Mucosa of descending colon (tissue), 3 donors: Measurements from ENCODE around the gene ANP32D. TPM values are rescaled to one million over a fixed set of nuclear protein-coding genes. Genes with fewer than 3 reads are reported as not detected.
"Not testable (repeated sequence)": the region's sequence is repeated elsewhere in the genome, so short reads cannot be mapped to it uniquely, and the experiment has no call there.

Experiments
- ATAC-seq: fragments of 200-7000 bp; cut with Tn5 transposase; one replicate; pipeline ENCODE4 v1.9.1; 2020; ENCODE audit warnings: mild to moderate bottlenecking, moderate library complexity
- DNase-seq, 3 donors: peaks; one replicate each; pipeline ENCODE4 v3.0.0-alpha.2; 2020
- H3K36me3 ChIP-seq: fragments of 200-600 bp; one replicate; pipeline ENCODE4 v1.8.0; 2021; ENCODE audit warnings: low read depth, mild to moderate bottlenecking
- H3K4me1 ChIP-seq: fragments of 200-600 bp; one replicate; pipeline ENCODE4 v1.8.0; 2021; ENCODE audit warnings: low read depth, mild to moderate bottlenecking
- H3K4me3 ChIP-seq: fragments of 200-600 bp; one replicate; pipeline ENCODE4 v1.8.0; 2021; ENCODE audit warnings: mild to moderate bottlenecking
- H3K9me3 ChIP-seq: fragments of 200-600 bp; one replicate; pipeline ENCODE4 v1.8.0; 2021; ENCODE audit warnings: mild to moderate bottlenecking
- CTCF ChIP-seq: fragments of 200-600 bp; IDR thresholded peaks from one replicate; pipeline ENCODE4 v1.8.0; 2022; ENCODE audit warnings: antibody characterized with exemption, mild to moderate bottlenecking
- intact Hi-C, 2 donors: fragments of 100-400 bp; cut with DNase I in 1 of 2; cut with micrococcal nuclease in 1 of 2; formaldehyde crosslinking; loops; one replicate each; pipeline versions ENCODE4 v1.11.0 to v1.11.1; 2022; cut with DNase I, micrococcal nuclease
- long read RNA-seq, 2 donors: library from polyadenylated mRNA; unstranded; transcript quantifications; one replicate each; pipeline ENCODE4 v2.0.0, GENCODE V29; 2019 to 2021
- total RNA-seq, 3 donors: library from RNA; stranded (reverse); fragmentation: NEBNext Ultra II Directional in 2 of 3; extraction: Animal tissue kit (Norgen Biotek cat#: 25700) in 2 of 3; gene quantifications; one replicate each; pipeline versions ENCODE4 v1.2.1 to v1.2.4, GENCODE V29; 2021 to 2023
- donor health status: DM: no; HTN: no; CAD: no; lungs with moderate emphysema.
- donor health status: DM: no; HTN: no; CAD: no.
- donor health status: DM: no; HTN: yes; CAD: no.

Gene ANP32D
- not detected for total RNA-seq
- long read RNA-seq, donor 1, result 0 reads
- long read RNA-seq, donor 2, result 0 reads

GRCh38 chr12:48472259-48472658, at the start of gene ANP32D:
Gene ANP32D (plus strand): TSS chr12:48472559. CDS start chr12:48472665, 106 bp downstream.
- intact Hi-C loops, result no loop called here
- Histone ChIP-seq H3K9me3 (peaks cover 29% of the 10 kb centered on the region), H3K4me1 (no peaks in the 10 kb centered on the region), H3K36me3 (no peaks in the 10 kb centered on the region), H3K4me3 (no peak within 1 kb of the TSS)
- DNase-seq (no peak), ATAC-seq (no peak)
- TF ChIP-seq CTCF, result no peak

GRCh38 chr12:48423171-48423570, 49.2 kb upstream of the ANP32D start:
- Histone ChIP-seq H3K36me3 (no peaks in the 10 kb centered on the region), H3K9me3 (no peaks in the 10 kb centered on the region), H3K4me3 (no peak overlapping the region), H3K4me1 (no peaks in the 10 kb centered on the region)
- TF ChIP-seq CTCF, result no peak
- intact Hi-C loops, result no loop called here
- ATAC-seq (no peak), DNase-seq (no peak)

- Histone ChIP-seq H3K9me3 (no peaks in the 10 kb centered on the region), H3K4me1 (no peaks in the 10 kb centered on the region), H3K4me3 (no peak overlapping the region), H3K36me3 (no peaks in the 10 kb centered on the region)
- ATAC-seq (no peak), DNase-seq (no peak)
- intact Hi-C loops, result no loop called here
- no peak for TF ChIP-seq CTCF
Measured at GRCh38 chr12:48424644-48425043, 47.7 kb upstream of the ANP32D start.

GRCh38 chr12:48434016-48434415, 38.3 kb upstream of the ANP32D start:
- H3K9me3 ChIP-seq, ATAC-seq, H3K36me3 ChIP-seq, H3K4me3 ChIP-seq, H3K4me1 ChIP-seq, intact Hi-C loops, DNase-seq: not testable (repeated sequence)

GRCh38 chr12:48441069-48441468, 31.3 kb upstream of the ANP32D start:
- TF ChIP-seq CTCF, result no peak
- Histone ChIP-seq H3K9me3 (no peaks in the 10 kb centered on the region), H3K4me3 (no peak overlapping the region), H3K4me1 (no peaks in the 10 kb centered on the region), H3K36me3 (no peaks in the 10 kb centered on the region)
- intact Hi-C loops, result no loop called here
- ATAC-seq, result no peak
- no peak for DNase-seq

GRCh38 chr12:48442179-48442847, 30.0 kb upstream of the ANP32D start:
- intact Hi-C loops, result no loop called here
- ATAC-seq, result no peak
- TF ChIP-seq CTCF, result no peak

More at GRCh38 chr12:48442179-48442847, 30.0 kb upstream of the ANP32D start:
- no peak for DNase-seq
- H3K36me3 ChIP-seq, result no peaks in the 10 kb centered on the region
- H3K4me3 ChIP-seq, result no peak overlapping the region
- H3K4me1 ChIP-seq, result no peaks in the 10 kb centered on the region
- no peaks in the 10 kb centered on the region for H3K9me3 ChIP-seq
